Measurements from ENCODE around the gene DOCK9.

DNA sequence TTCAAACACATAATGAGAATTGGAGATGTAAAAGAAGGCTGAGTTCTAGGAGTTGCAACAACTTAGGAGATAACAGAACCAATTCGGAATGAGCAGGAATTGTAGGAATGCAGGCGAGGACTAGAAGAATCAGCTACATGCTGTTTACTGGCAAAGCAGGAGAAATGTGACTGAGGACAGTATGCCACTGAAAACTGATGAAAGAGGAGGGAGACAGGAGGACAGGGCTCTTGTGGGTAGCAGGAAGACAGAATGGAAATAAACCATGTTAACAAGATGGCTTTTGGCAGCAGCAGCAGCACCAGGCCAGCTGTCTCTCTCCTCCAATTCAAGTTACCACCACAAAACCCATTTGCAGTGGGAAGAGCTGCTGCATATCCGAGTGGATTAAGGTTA, 134.4 kb downstream of the DOCK9 start:
- no peak for TF ChIP-seq POLR2A (IDR thresholded peaks at IDR 0.05; ENCODE audit: low read depth, low read length)
- TF ChIP-seq POLR2AphosphoS5 (IDR thresholded peaks at IDR 0.05; ENCODE audit: low read depth, low read length): no peak
- no peak for TF ChIP-seq TAF1 (IDR thresholded peaks at IDR 0.05; ENCODE audit: low read depth, low read length)
- no peak for TF ChIP-seq SPI1 (IDR thresholded peaks at IDR 0.05; ENCODE audit: low read depth, low read length)
- no peak for TF ChIP-seq PAX5 (IDR thresholded peaks at IDR 0.05; ENCODE audit: insufficient read depth, low read length, severe bottlenecking)
